Loucy (cell line): ENCODE results near the gene HMCN1.

Source experiments
- H2AFZ ChIP-seq: fragments of 200-600 bp; sonication (generic); 2 replicates; pipeline ENCODE4 v1.6.0; 2016; ENCODE audit warnings: antibody characterized with exemption, mild to moderate bottlenecking, low read length, moderate library complexity
- H3F3A ChIP-seq: fragments of 200-600 bp; 2 replicates; pipeline ENCODE4 v1.6.0; 2016; ENCODE audit warnings: antibody characterized with exemption, low read depth, mild to moderate bottlenecking
- H3K27me3 ChIP-seq: fragments of 200-600 bp; sonication (generic); 2 replicates; pipeline ENCODE4 v1.6.1; 2014; ENCODE audit warnings: low read length, mild to moderate bottlenecking; ENCODE audit not compliant: insufficient read depth, poor library complexity, severe bottlenecking
- H3K36me3 ChIP-seq: fragments of 200-600 bp; sonication (generic); 2 replicates; pipeline ENCODE4 v1.6.1; 2016; ENCODE audit warnings: low read length; ENCODE audit not compliant: insufficient read depth
- H3K4me1 ChIP-seq: fragments of 200-600 bp; sonication (generic); 2 replicates; pipeline ENCODE4 v1.5.1; 2014; ENCODE audit warnings: low read length, mild to moderate bottlenecking; ENCODE audit not compliant: insufficient read depth, poor library complexity, severe bottlenecking
- H3K4me2 ChIP-seq: fragments of 200-600 bp; sonication (generic); 2 replicates; pipeline ENCODE4 v1.6.0; 2014; ENCODE audit warnings: antibody characterized with exemption, low read length, low read depth, mild to moderate bottlenecking; ENCODE audit not compliant: poor library complexity, severe bottlenecking
- H3K4me3 ChIP-seq: fragments of 200-600 bp; sonication (generic); 2 replicates; pipeline ENCODE4 v1.5.1; 2014; ENCODE audit warnings: low read length, mild to moderate bottlenecking, mixed read lengths; ENCODE audit not compliant: poor library complexity, severe bottlenecking
- H3K79me2 ChIP-seq: fragments of 200-600 bp; sonication (generic); 2 replicates; pipeline ENCODE4 v1.6.1; 2014; ENCODE audit warnings: low read length; ENCODE audit not compliant: insufficient read depth
- H3K9ac ChIP-seq: fragments of 200-600 bp; sonication (generic); 2 replicates; pipeline ENCODE4 v1.6.0; 2014; ENCODE audit warnings: mild to moderate bottlenecking, low read depth, low read length, moderate library complexity; ENCODE audit not compliant: poor library complexity, severe bottlenecking
- H3K9me2 ChIP-seq: fragments of 200-600 bp; sonication (generic); replicated peaks from 2 replicates; pipeline ENCODE4 v1.6.1; 2016; ENCODE audit warnings: low read depth, low read length, mixed read lengths
- H3K9me3 ChIP-seq: fragments of 200-600 bp; sonication (generic); 2 replicates; pipeline ENCODE4 v1.6.1; 2014; ENCODE audit warnings: mild to moderate bottlenecking, antibody characterized with exemption, low read length, low read depth; ENCODE audit not compliant: insufficient read depth
- H4K20me1 ChIP-seq: fragments of 200-600 bp; sonication (generic); 2 replicates; pipeline ENCODE4 v1.6.0; 2014; ENCODE audit warnings: antibody characterized with exemption, low read length, mild to moderate bottlenecking; ENCODE audit not compliant: insufficient read depth, poor library complexity, severe bottlenecking
- EZH2phosphoT487 ChIP-seq: fragments of 200-600 bp; IDR thresholded peaks from 2 replicates; pipeline ENCODE4 v1.6.1; 2018; ENCODE audit warnings: antibody characterized with exemption, mild to moderate bottlenecking, moderate library complexity, borderline replicate concordance
- TF ChIP-seq, protein P1 (sequence below): fragments of 200-600 bp; sonication (generic); conservative IDR thresholded peaks from 2 replicates; pipeline ENCODE4 v1.5.1; 2014; ENCODE audit warnings: mild to moderate bottlenecking, antibody characterized with exemption, low read length

Gene HMCN1

DNA sequence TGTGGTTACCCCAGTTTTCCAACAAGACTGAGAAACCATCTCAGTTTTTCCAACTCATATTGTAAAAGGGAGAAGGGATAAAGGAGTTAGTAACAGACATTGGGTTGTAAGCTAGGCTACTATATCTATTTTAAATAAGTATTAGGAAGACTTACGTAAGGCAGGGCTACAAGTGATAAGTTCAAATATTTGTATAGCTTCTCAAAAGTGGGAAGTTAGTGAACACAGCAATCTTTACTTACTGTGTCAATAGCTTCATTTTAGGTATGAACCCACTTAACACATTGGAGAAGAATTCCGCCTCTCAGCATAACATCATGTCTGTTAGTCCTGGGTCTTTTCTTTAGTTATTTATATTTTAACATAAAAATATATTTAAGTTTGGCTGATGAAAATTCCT lies 320.7 kb downstream of the HMCN1 start:
- no peaks in the 10 kb centered on the region for H4K20me1 ChIP-seq
- no peak overlapping the region for H2AFZ ChIP-seq
- no peaks in the 10 kb centered on the region for H3K79me2 ChIP-seq
- no peaks in the 10 kb centered on the region for H3F3A ChIP-seq
- H3K27me3 ChIP-seq = no peaks in the 10 kb centered on the region
- TF ChIP-seq EZH2phosphoT487 = no peak
- TF ChIP-seq, protein P1, sequence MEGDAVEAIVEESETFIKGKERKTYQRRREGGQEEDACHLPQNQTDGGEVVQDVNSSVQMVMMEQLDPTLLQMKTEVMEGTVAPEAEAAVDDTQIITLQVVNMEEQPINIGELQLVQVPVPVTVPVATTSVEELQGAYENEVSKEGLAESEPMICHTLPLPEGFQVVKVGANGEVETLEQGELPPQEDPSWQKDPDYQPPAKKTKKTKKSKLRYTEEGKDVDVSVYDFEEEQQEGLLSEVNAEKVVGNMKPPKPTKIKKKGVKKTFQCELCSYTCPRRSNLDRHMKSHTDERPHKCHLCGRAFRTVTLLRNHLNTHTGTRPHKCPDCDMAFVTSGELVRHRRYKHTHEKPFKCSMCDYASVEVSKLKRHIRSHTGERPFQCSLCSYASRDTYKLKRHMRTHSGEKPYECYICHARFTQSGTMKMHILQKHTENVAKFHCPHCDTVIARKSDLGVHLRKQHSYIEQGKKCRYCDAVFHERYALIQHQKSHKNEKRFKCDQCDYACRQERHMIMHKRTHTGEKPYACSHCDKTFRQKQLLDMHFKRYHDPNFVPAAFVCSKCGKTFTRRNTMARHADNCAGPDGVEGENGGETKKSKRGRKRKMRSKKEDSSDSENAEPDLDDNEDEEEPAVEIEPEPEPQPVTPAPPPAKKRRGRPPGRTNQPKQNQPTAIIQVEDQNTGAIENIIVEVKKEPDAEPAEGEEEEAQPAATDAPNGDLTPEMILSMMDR = no peak
- no peak overlapping the region for H3K9ac ChIP-seq
- H3K9me2 ChIP-seq = no peaks in the 10 kb centered on the region
- no peaks in the 10 kb centered on the region for H3K36me3 ChIP-seq
- no peak overlapping the region for H3K4me3 ChIP-seq
- no peaks in the 10 kb centered on the region for H3K4me1 ChIP-seq
- H3K4me2 ChIP-seq = no peak overlapping the region
- H3K9me3 ChIP-seq = no peaks in the 10 kb centered on the region

DNA sequence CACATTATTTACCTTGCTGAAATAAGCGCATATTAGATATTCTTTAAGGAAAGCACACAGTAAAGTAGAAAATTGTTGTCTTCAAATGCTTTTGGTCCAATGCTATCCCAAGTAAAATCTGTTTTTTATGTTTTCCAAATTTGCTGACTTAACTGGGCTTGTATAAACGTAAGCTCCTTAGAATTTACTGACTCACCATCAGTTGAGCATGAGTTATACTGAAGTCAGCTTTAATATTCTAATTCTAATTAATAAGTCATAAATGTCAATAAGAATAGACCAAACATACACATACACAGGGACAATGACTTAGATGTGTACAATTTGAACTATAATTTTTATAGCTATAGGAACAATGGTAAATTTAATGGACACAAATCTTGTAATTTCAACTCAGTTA lies 321.7 kb downstream of the HMCN1 start:
- no peak for TF ChIP-seq EZH2phosphoT487
- TF ChIP-seq, protein P1 = no peak
- Histone ChIP-seq H3K4me2 (no peak overlapping the region), H3K4me1 (no peaks in the 10 kb centered on the region), H3K9me2 (no peaks in the 10 kb centered on the region), H3K9me3 (no peaks in the 10 kb centered on the region), H3K36me3 (no peaks in the 10 kb centered on the region), H3K79me2 (no peaks in the 10 kb centered on the region), H3K9ac (no peak overlapping the region), H3K27me3 (no peaks in the 10 kb centered on the region), H3F3A (no peaks in the 10 kb centered on the region), H4K20me1 (no peaks in the 10 kb centered on the region), H2AFZ (no peak overlapping the region), H3K4me3 (no peak overlapping the region)

DNA sequence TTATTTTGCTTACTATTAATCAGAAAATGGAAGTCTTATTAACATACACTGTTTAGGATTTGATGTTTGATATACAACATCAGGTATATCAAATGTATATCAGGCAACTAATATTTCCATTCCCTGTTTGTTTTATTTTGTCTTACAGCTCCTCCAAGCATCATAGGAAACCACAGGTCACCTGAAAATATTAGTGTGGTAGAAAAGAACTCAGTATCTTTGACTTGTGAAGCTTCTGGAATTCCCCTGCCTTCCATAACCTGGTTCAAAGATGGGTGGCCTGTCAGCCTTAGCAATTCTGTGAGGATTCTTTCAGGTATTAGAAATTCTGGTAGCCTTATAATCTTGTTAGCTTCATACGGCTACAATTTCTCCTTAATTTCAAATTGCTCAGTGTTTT lies 322.9 kb downstream of the HMCN1 start:
- no peak overlapping the region for H3K4me2 ChIP-seq
- H3K27me3 ChIP-seq = no peaks in the 10 kb centered on the region
- H3F3A ChIP-seq = no peaks in the 10 kb centered on the region
- H4K20me1 ChIP-seq = no peaks in the 10 kb centered on the region
- no peak for TF ChIP-seq EZH2phosphoT487
- H3K9me3 ChIP-seq = no peaks in the 10 kb centered on the region
- H3K79me2 ChIP-seq = no peaks in the 10 kb centered on the region
- no peaks in the 10 kb centered on the region for H3K4me1 ChIP-seq
- no peak overlapping the region for H3K9ac ChIP-seq
- no peaks in the 10 kb centered on the region for H3K9me2 ChIP-seq
- H2AFZ ChIP-seq = no peak overlapping the region
- H3K36me3 ChIP-seq = no peaks in the 10 kb centered on the region
- H3K4me3 ChIP-seq = no peak overlapping the region

DNA sequence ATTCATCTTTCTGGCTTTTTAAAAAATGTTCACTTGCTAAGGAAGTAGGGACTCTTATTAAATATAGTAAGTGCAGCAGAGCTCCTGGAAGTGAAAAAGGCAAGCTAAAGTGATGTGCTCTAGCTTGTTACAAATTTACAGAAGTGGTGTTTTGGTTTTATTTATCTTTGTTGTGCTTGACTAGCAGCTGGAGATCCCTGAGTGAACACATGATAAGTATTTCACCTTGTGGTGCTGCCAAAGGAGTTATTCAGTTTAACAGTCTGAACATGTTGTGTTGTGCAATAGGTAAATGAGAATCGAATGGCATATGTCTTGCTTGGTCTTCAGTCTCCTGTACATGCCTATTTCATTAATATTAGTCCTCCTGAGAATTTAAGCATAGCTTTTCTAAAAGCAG lies 325.1 kb downstream of the HMCN1 start:
- no peaks in the 10 kb centered on the region for H3K79me2 ChIP-seq
- H4K20me1 ChIP-seq = no peaks in the 10 kb centered on the region
- H3K4me2 ChIP-seq = no peak overlapping the region
- no peak overlapping the region for H3K9ac ChIP-seq
- no peak overlapping the region for H2AFZ ChIP-seq
- H3K9me3 ChIP-seq = no peaks in the 10 kb centered on the region
- no peaks in the 10 kb centered on the region for H3F3A ChIP-seq
- H3K36me3 ChIP-seq = no peaks in the 10 kb centered on the region
- no peaks in the 10 kb centered on the region for H3K9me2 ChIP-seq
- TF ChIP-seq, protein P1 = no peak
- no peak for TF ChIP-seq EZH2phosphoT487
- no peaks in the 10 kb centered on the region for H3K27me3 ChIP-seq
- no peaks in the 10 kb centered on the region for H3K4me1 ChIP-seq
- no peak overlapping the region for H3K4me3 ChIP-seq
